GM19099 (cell line): ENCODE measurements around the gene GPATCH2.

Source experiments
- POLR2A ChIP-seq: IDR thresholded peaks from 3 replicates; pipeline ENCODE4 v1.6.1; 2011; ENCODE audit warnings: low read depth; ENCODE audit not compliant: insufficient read length; ENCODE audit errors: extremely low read depth

The GPATCH2 gene

GRCh38 chr1:217495249-217495648 lies 135.6 kb downstream of the GPATCH2 start:
- no peak for TF ChIP-seq POLR2A

GRCh38 chr1:217494767-217495166 lies 136.1 kb downstream of the GPATCH2 start:
- TF ChIP-seq POLR2A, result no peak

GRCh38 chr1:217493290-217493689 lies 137.6 kb downstream of the GPATCH2 start:
- no peak for TF ChIP-seq POLR2A

DNA sequence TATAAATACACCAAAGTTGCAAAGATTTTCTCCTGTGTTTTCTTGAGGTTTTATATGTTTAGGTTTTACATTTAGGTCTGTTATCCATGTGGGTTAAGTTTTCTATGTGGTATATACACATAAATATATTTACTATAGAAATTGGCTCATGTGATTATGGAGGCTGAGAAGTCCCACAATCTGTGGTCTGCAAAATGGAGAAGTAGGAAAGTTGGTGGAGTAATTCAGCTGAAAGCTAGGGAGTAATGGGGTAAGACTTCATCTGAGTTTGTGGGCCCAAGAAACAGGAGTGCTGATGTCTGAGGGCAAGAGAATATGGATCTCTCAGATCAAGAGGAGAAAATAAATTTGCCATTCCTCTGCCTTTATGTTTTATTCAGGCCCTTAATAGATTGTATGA lies 146.0 kb downstream of the GPATCH2 start:
- TF ChIP-seq POLR2A, result no peak

GRCh38 chr1:217482356-217483102 lies 148.4 kb downstream of the GPATCH2 start:
- no peak for TF ChIP-seq POLR2A

DNA sequence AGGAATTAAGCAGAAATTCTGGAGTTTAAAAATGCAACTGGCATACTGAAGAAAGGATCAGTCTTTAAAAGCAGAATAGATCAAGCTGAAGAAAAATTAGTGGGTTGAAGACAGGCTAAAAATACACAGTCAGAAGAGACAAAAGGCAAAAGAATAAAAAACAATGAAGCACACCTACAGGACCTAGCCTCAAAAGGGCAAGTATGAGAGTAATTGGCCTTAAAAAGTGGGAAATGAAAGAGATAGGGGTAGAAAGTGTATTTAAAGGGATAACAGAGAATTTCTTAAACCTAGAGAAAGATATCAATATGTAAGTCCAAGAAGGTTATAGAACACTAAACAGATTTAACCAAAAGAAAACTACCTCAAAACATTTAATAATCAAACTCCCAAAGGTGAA lies 152.4 kb downstream of the GPATCH2 start:
- TF ChIP-seq POLR2A, result no peak

DNA sequence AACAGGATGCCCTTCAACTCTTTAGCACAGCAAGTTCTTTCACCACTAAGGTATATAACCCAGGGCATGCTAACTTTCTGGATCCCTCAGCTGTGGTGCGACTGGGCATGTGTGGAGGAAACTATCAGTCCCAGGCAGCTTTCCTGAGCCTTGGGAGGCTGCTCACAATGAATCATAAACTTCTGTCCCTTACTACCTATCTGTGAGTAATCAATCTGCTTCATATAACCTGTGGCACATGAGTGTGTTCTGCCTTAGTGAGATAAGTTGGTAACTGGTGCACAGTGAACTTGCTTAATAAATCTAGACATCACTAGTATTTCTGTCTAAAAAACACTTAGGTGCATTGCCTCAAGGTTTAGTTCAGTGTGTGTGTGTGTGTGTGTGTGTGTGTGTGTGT lies 158.0 kb downstream of the GPATCH2 start:
- no peak for TF ChIP-seq POLR2A

GRCh38 chr1:217471403-217471802 lies 159.5 kb downstream of the GPATCH2 start:
- no peak for TF ChIP-seq POLR2A

- TF ChIP-seq POLR2A, result no peak
These were observed 160.9 kb downstream of the GPATCH2 start for GRCh38 chr1:217469983-217470382.

- no peak for TF ChIP-seq POLR2A
These were observed 165.8 kb downstream of the GPATCH2 start for GRCh38 chr1:217465102-217465501.

DNA sequence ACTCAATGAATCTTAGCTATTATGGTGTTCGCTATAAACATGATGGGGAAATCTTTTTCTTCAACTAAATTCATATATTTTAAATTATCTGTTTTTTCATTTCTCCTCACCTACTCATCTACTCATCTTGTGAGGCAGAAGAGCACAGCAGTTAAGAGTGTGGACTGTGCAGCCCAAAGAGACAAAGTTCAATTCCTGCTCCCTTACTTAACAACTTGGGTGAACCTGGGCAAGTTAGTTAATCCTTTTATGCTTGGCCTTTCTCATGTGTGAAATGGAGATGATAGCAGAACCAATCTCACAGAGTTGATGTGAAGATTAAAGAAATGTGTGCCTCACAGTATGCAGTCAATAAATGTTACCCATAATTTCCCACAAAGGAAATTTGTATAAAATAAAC lies 168.2 kb downstream of the GPATCH2 start:
- TF ChIP-seq POLR2A, result no peak

- TF ChIP-seq POLR2A, result no peak
These were observed 168.7 kb downstream of the GPATCH2 start for GRCh38 chr1:217462159-217462558.

DNA sequence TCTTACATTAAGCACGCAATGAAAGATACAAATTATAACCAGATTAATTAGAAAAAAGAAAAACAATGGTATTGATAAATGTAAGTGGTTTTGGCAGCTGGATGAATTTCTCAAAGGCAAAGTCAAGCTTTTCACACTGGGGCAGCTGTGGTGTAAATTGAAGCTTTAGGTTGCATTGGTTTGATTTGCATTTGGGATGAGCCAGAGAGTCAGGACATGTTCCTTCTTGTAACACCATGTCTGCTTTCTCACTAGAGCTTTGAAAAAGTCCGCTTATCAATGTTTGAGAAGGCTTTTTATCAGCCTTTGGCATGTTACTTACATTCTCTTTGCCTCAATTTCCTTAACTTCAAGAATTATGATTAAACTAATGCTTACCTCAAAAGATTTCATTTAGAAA lies 173.9 kb downstream of the GPATCH2 start:
- TF ChIP-seq POLR2A, result no peak

- no peak for TF ChIP-seq POLR2A
These were observed 174.6 kb downstream of the GPATCH2 start for GRCh38 chr1:217456261-217456660.

- no peak for TF ChIP-seq POLR2A
These were observed 177.1 kb downstream of the GPATCH2 start for GRCh38 chr1:217453816-217454215.

DNA sequence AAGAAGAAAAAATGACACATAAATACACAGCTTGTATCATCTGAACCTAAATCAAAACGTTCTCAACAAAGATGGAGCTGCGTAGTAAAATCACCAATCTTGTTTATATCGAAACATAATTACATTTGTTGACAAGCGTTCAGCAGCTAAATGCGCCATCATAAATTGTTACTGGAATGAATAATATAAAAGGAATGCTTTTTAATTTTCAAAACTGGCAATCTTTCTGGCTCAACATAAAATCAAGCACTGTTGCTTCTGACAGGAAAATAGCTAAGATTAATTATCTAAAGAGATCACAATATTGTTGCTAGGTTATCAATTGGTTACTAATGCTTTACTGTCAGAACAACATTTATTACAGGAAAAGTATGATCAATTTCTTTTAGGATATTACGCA lies 181.5 kb downstream of the GPATCH2 start:
- no peak for TF ChIP-seq POLR2A

GRCh38 chr1:217443845-217444244 lies 187.0 kb downstream of the GPATCH2 start:
- TF ChIP-seq POLR2A, result no peak

DNA sequence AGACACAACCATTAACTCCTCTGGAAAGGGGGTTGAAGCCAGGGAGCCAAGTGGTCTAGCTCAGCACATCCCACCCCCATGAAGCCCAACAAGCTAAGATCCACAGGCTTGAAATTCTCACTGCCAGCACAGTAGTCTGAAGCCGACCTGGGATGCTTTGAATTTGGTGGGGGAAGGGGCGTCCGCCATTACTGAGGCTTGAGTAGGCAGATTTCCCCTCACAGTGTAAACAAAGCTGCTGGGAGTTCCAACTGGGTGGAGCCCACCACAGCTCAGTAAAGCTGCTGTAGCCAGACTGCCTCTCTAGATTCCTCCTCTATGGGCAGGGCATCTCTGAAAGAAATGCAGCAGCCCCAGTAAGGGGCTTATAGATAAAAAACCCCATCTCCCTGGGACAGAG lies 193.5 kb downstream of the GPATCH2 start:
- TF ChIP-seq POLR2A, result no peak

DNA sequence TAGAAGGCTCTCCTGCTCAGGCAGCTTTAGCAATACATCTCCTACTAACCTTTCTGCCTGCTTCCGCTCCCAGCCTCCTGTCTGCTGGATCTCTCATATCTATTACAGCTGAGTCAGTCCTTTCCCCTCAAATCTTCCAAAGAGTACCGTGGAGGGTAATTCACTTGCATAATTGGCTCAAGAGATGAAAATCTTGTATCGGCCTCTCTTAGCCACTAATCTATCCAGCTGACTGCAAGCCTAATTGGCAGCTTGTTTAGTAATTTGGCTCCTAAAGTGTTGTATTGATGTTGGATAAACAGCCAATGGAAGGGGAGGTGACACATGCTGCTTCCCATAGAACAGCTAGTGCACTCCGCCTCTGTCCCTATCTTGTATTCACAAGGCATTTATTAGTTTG lies 195.7 kb downstream of the GPATCH2 start:
- no peak for TF ChIP-seq POLR2A
